Measurements from ENCODE around the gene ATP8B3. TPM values are rescaled to one million over a fixed set of nuclear protein-coding genes. Genes with fewer than 3 reads are reported as not detected.
A peak's percentile ranks its signal among the peaks of the same experiment; 100 is the strongest.

ATP8B3 gene
- total and polyA plus RNA-seq, 10 of the 15 experiments (the other 5 are each of a cell fraction or from before 2014, with no cell fraction given), result 0.13 to 1.7 (median 0.52) TPM

GRCh38 chr19:1856345-1856697 is 44.2 kb upstream of the ATP8B3 start:
- Histone ChIP-seq H3K27ac (ENCODE audit: control insufficient read depth, insufficient read depth) (peak overlapping the region; percentile 87), H3K27me3 (replicated peaks in 1 of 2; ENCODE audit: control insufficient read depth in 2 of 2, insufficient read depth in 2 of 2, low read length in 1 of 2) (no peaks in the 10 kb centered on the region), H3K9ac (ENCODE audit: control insufficient read depth, insufficient read depth, low read length) (peak overlapping the region; percentile 80), H3K4me2 (ENCODE audit: control insufficient read depth, insufficient read depth) (peak overlapping the region; percentile 96), H2AFZ (ENCODE audit: control insufficient read depth, low read depth, low read length) (peak overlapping the region; percentile 61), H3K79me2 (ENCODE audit: control insufficient read depth, insufficient read depth, low read length) (peaks cover 76% of the 10 kb centered on the region), H4K20me1 (ENCODE audit: control insufficient read depth, insufficient read depth) (peaks cover 6% of the 10 kb centered on the region; the same call in 1 of the 2 replicates), H3K36me3 (ENCODE audit: control insufficient read depth in 2 of 2, insufficient read depth in 2 of 2, low read length in 1 of 2) (peaks cover 0 to 3% of the 10 kb centered on the region in 2 experiments; a peak in 2 of 4 replicates), H3K4me3 (peak overlapping the region; percentile 82), H3K4me1 (ENCODE audit: control insufficient read depth, insufficient read depth, low read length) (peaks cover 22% of the 10 kb centered on the region), H3K9me3 (replicated peaks; ENCODE audit: control insufficient read depth, insufficient read depth, low read length) (no peaks in the 10 kb centered on the region)
- ChIA-PET CTCF (interaction anchor here (0.9 kb wide), 1 partner anchor 86 kb away, joined by 3 read pairs; no protein-coding TSS in a partner anchor), RAD21 (ENCODE audit: unreplicated experiment) (interaction anchor here (1.0 to 1.6 kb wide), 4 partner anchors 9 to 41 kb away, joined by 3 to 6 read pairs (median 4); no protein-coding TSS in a partner anchor), POLR2A (interaction anchor here (1.0 to 1.6 kb wide), 3 partner anchors 7 to 48 kb away, joined by 3 to 6 read pairs (median 4); no protein-coding TSS in a partner anchor), SMC1A (ENCODE audit: uncharacterized antibody, unreplicated experiment) (no interaction called here)
- intact Hi-C loops (cut with micrococcal nuclease; ENCODE audit: unreplicated experiment) (no loop called here), in situ Hi-C loops (cut with MboI) (loop anchor here (25.0 kb wide), 1 partner anchor 1506 kb away; the partner anchor contains the start of gene NFIC)
- DNase-seq (ENCODE audit: low read depth, low spot score) (no peak), FAIRE-seq (peak; percentile 18), ATAC-seq (no peak)
- TF ChIP-seq MLLT1 (IDR thresholded peaks at IDR 0.05) (0 out of 2 replicates have a peak, but pooled peaks have one; percentile 34), RELB (IDR thresholded peaks at IDR 0.05; ENCODE audit: low read depth) (peak; percentile 12; the same call in 1 of the 2 replicates), NBN (IDR thresholded peaks at IDR 0.05) (0 out of 2 replicates have a peak, but pooled peaks have one; percentile 12), ELK1 (IDR thresholded peaks at IDR 0.05; ENCODE audit: low read depth, low read length) (0 out of 2 replicates have a peak, but pooled peaks have one; percentile 23), SMARCA5 (IDR thresholded peaks at IDR 0.05) (no peak; the same call in 1 of the 2 replicates)
- no TSS peak for BruUV-seq (replicated peaks)
- 0% methylated on average over 6 of the region's 6 CpGs for WGBS (ENCODE audit: insufficient coverage, insufficient replicate concordance, low lambda C conversion rate, missing lambda C conversion rate)

Measured in GM12878 (cell line).